Effector memory CD8-positive, alpha-beta T cell (primary cell): ENCODE results near the gene SNRNP70.
"Not testable (repeated sequence)": the region's sequence is repeated elsewhere in the genome, so short reads cannot be mapped to it uniquely, and the experiment has no call there.

Source experiments
- ATAC-seq: fragments of 150-1000 bp; cut with Tn5 transposase; replicated peaks from 2 replicates; pipeline ENCODE4 v1.10.0; 2021; ENCODE audit warnings: mild to moderate bottlenecking, moderate library complexity
- DNase-seq, 3 experiments: peaks; one replicate each; pipeline ENCODE4 v3.0.0; 2021
- H3K27ac Mint-ChIP-seq, 2 donors: one replicate each; pipeline ENCODE4 v1.8.0; 2022; ENCODE audit warnings: mild to moderate bottlenecking in 2 of 2, mixed read lengths in 2 of 2, moderate library complexity in 2 of 2
- H3K27me3 Mint-ChIP-seq, 2 donors: one replicate each; pipeline ENCODE4 v1.8.0; 2022; ENCODE audit warnings: mixed read lengths in 2 of 2
- H3K36me3 Mint-ChIP-seq: one replicate; pipeline ENCODE4 v1.8.0; 2022; ENCODE audit warnings: mild to moderate bottlenecking, moderate library complexity, mixed read lengths; ENCODE audit not compliant: insufficient read depth
- H3K4me1 Mint-ChIP-seq, 2 donors: one replicate each; pipeline ENCODE4 v1.8.0; 2022; ENCODE audit warnings: low read depth in 2 of 2, mixed read lengths in 2 of 2
- H3K4me3 Mint-ChIP-seq, 2 donors: one replicate each; pipeline ENCODE4 v1.8.0; 2022; ENCODE audit warnings: mild to moderate bottlenecking in 2 of 2, mixed read lengths in 2 of 2, moderate library complexity in 2 of 2
- H3K9me3 Mint-ChIP-seq, 2 donors: one replicate each; pipeline ENCODE4 v1.8.0; 2022; ENCODE audit warnings: mixed read lengths in 2 of 2

SNRNP70 gene

DNA sequence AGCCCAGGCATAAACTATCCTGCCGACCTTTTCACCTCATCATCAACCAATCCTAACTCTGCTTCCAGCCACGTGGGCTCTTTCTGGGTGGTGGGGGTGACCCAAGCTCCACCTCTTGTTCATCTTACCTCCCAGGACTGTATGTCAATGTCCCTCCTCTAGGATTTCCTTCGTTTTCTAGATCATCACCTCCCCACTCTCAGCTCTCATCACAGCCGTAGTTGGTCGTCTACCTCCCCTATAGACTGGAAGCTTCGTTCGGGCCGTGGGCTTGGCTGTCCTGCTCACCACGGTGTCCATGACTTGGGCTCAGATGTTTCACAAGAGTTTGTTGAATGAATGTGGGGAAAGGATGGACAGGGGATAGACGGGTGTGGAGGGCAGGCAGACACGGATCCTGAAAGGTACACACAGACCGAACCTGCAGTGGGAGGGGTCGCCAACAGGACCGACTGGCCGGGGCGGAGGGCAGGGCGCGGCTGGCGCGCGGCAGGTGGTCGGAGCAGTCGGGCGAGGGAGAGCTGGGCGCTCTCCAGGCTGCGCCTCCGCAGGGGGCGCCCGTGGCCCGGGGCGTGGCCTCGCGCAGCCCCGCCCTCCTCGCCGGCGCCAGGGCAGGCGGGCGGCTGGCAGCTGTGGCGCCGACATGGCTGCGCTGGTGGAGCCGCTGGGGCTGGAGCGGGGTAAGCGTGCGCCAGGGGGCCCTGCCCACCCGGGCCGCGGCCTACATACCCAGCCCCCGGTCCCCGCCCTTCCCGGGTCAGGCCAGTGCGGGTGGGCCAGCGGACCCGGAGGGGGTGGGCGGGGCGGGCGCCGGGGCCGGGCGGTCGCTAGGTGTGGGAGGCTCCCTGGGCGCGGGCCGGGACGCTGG, 28.7 kb downstream of the SNRNP70 start, which contains the start of gene LIN7B:
TSS of gene LIN7B (plus strand) at position 609 of the 868 bp plus-strand sequence. CDS start at position 644, 35 bp downstream.
- Mint-ChIP-seq H3K27me3 (no peaks in the 10 kb centered on the region), H3K4me1 (peaks cover 31 to 35% of the 10 kb centered on the region in 2 donors), H3K36me3 (peaks cover 6% of the 10 kb centered on the region), H3K27ac (peak within 1 kb of the TSS; percentile 6 to 81), H3K9me3 (no peaks in the 10 kb centered on the region), H3K4me3 (peak within 1 kb of the TSS; percentile 87 to 96)
- peak; percentile 58 for ATAC-seq
- peak; percentile 72 to 84 (median 79) for DNase-seq

DNA sequence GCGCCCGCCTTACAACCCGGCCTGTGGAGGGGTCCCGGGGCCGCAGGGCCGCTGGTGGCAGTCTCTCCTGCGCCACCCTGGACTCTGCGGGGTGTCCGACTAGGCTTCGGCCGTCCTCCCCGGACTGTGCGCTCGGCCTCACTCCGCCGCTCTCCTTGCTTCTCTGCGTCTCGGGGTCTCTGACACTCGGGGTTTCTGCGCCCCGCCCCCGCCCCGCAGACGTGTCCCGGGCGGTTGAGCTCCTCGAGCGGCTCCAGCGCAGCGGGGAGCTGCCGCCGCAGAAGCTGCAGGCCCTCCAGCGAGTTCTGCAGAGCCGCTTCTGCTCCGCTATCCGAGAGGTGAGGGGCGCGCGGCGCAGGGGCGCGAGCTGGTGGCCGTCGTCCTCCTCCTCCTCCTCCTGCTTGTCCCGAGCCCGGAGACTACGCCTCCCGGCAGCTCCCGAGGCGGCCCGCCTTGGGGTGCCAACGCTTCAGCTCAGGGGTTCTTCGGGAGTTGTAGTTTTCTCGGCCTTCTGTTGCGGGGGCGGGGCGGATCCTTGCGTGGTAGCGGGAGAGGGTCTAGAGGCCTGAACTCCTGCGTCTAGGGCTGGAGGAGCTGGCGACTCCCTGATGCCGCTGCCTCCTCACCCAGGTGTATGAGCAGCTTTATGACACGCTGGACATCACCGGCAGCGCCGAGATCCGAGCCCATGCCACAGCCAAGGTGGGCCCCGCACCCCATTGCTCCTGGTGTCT, 29.5 kb downstream of the SNRNP70 start:
- Mint-ChIP-seq H3K27ac (peak overlapping the region in 1 of 2 donors; percentile 6), H3K4me3 (peak overlapping the region; percentile 79 to 96), H3K4me1 (peaks cover 31 to 35% of the 10 kb centered on the region in 2 donors), H3K36me3 (peaks cover 6% of the 10 kb centered on the region), H3K9me3 (no peaks in the 10 kb centered on the region), H3K27me3 (no peaks in the 10 kb centered on the region)
- no peak for ATAC-seq
- peak in 2 of 3 experiments; percentile 16 to 17 for DNase-seq

DNA sequence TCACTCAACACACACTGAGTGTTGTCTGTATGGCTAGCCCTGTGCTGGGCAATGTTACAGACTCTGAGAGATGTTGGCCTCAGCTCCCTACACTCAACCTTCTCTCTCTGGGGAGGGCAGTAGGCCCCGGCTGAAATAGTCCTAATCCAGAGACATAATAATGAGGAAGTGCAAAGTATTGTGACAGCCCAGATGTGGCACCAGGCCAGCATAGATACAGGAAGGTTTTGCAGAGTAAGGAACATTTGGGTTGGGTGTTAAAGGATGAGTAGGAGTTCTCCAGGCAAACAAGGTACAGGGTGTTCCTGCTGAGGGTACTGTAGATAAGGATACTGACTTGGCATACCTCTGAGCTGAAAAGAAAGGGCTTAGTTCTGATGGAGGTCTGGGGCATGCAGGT, 31.3 kb downstream of the SNRNP70 start:
- H3K36me3 Mint-ChIP-seq = peaks cover 6% of the 10 kb centered on the region
- no peak for DNase-seq
- no peak for ATAC-seq
- peak overlapping the region in 1 of 2 donors; percentile 97 for H3K27ac Mint-ChIP-seq
- no peaks in the 10 kb centered on the region for H3K9me3 Mint-ChIP-seq
- peak overlapping the region; percentile 90 to 96 for H3K4me3 Mint-ChIP-seq
- peaks cover 39 to 42% of the 10 kb centered on the region in 2 donors for H3K4me1 Mint-ChIP-seq
- no peaks in the 10 kb centered on the region for H3K27me3 Mint-ChIP-seq

DNA sequence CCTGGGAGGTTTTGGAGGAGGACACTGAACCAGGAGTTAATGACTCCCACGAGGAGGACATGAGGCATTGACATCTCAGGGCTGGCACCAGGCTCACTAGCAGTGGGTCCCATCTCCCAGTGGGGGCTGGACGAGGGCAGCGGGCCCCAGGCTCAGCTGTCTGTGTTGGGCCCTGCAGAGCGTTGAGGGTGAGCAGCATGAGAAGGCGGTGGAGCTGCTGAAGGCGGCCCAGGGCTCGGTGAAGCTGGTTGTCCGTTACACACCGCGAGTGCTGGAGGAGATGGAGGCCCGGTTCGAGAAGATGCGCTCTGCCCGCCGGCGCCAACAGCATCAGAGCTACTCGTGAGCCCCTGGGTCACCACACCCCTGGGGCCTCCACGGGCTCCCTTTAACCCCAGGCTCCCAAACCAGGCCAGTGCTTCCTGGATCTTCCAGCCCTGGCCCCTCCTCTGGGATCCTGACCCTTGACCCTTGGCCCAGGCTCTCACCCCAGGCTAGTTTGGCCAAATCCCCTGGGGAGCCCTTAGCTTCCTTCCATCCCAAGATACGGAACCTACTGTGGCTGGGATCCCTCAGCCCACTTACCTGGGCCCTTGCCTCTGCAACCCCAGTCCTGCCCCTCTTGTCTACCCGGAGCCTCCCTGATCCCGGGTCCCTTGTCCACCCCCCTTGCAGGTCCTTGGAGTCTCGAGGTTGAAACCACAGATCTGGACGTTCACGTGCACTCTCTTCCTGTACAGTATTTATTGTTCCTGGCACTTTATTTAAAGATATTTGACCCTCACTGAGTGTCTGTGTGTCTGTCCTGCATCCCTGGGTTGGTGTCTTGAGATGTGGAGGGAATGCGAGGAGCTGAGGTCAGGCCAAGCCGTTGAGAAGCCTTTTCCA, 32.7 kb downstream of the SNRNP70 start:
- Mint-ChIP-seq H3K27me3 (no peaks in the 10 kb centered on the region), H3K4me1 (peaks cover 39 to 42% of the 10 kb centered on the region in 2 donors)
- ATAC-seq = no peak

DNA sequence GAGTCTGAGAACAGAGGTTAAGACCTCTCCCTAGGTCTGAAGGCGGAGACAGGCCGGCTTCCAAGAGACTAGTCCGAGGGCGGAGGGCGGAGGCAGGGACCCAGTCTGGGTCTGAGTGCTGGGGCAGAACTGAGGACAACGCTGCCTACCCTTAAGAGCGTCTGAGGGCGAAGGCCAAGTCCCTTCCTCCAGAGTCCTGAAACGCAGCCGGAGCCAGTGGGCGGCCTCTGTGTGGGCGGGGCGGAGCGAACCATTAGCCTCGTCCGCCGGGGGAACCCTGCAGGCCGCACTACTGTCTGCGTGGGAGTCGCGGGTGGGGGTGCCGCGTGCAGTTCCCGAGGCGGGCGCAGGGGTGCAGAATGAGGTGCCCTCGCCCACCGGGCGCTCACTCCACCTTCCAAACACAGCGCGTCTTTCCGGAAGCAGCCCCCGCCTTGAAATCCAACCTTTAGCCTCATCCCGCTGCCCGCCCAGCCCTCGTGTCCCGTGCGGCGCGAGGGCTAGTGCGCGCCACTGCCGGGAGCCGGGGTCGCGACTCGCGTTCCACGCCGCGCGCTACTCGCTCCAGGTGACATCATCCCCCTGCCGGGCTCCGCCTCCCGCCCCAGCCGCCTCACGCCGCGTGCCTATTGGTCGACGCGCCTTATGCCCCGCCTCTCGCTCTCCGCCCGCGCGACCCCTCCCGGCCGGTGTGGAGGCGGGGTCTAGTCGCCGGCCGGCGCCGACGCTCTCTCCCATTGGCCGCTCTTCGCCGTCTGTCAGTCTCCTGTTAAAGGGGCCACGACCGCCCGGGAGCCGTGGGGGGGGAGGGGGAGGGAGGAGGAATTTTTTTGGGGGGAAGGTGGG, 33.5 kb downstream of the SNRNP70 start, which contains the start of gene C19orf73:
TSS of gene C19orf73 (minus strand) at position 579 of the 846 bp plus-strand sequence. CDS start at position 458, 121 bp downstream.
- peak; percentile 76 for ATAC-seq

More for the DNA sequence above, 32.7 kb downstream of the SNRNP70 start:
- Mint-ChIP-seq H3K27ac (peak overlapping the region; percentile 93 to 97), H3K4me3 (peak overlapping the region; percentile 90 to 96), H3K36me3 (peaks cover 6% of the 10 kb centered on the region), H3K9me3 (no peaks in the 10 kb centered on the region)
- no peak for DNase-seq

DNA sequence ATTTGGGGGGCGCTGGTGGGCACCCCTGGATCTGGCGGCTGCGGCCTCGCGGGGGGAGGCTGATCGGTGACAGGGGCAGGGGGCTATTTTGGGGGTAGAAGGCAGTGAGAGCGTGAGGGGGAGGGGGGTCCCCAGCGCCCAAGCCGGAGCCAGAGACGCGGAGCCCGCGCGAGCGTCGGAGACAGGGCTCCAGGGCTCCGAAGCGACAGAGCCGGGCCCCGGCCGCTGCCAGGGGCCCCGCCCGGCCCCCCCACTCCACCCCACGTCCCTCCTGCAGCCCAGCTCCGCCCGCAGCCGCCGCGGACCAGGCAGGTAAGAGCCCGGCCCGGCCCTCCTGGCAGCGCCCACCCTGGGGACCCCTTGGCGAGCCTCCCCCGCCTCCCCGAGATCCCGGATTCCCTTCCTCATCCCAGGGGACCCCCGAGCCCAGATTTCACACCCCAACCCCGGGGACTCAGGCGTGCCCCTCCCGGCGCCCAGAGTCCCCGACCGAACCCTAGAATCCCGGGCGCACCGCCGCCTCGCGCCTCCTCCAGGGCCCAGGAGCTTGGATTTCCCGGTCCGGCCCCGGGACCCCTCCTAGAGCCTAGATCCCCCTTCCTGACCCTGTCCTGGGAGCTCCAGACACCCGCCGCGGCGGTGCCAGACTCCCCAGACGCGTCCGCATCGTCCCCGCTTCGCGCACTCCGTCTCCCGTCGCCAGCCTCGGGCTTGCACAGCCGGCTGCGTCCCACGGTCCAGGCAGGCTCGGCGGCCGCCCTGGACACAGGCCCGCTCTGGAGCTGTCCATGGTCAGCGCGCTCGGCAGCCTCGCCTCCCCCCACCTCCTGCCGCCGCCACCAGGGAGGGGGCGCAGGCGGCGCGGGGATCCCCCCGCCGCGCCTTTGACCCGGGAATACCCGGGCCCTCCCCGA, 34.4 kb downstream of the SNRNP70 start, which contains the start of gene PPFIA3:
TSS of gene PPFIA3 (plus strand) at position 134 of the 914 bp plus-strand sequence. CDS start 8,330 bp downstream, outside the sequence.
- no peaks in the 10 kb centered on the region for H3K9me3 Mint-ChIP-seq
- H3K36me3 Mint-ChIP-seq = peaks cover 6% of the 10 kb centered on the region
- peak within 1 kb of the TSS; percentile 90 to 96 for H3K4me3 Mint-ChIP-seq
- DNase-seq = peak in 2 of 3 experiments; percentile 18 to 21
- peaks cover 32 to 33% of the 10 kb centered on the region in 2 donors for H3K4me1 Mint-ChIP-seq
- peak within 1 kb of the TSS; percentile 93 to 97 for H3K27ac Mint-ChIP-seq
- no peak for ATAC-seq
- H3K27me3 Mint-ChIP-seq = no peaks in the 10 kb centered on the region

More for the DNA sequence above, 33.5 kb downstream of the SNRNP70 start, which contains the start of gene C19orf73:
- peak within 1 kb of the TSS; percentile 90 to 96 for H3K4me3 Mint-ChIP-seq
- no peaks in the 10 kb centered on the region for H3K27me3 Mint-ChIP-seq
- peak within 1 kb of the TSS; percentile 93 to 97 for H3K27ac Mint-ChIP-seq
- peaks cover 35 to 36% of the 10 kb centered on the region in 2 donors for H3K4me1 Mint-ChIP-seq
- H3K36me3 Mint-ChIP-seq = peaks cover 6% of the 10 kb centered on the region
- DNase-seq = peak; percentile 95 to 96 (median 96)
- no peaks in the 10 kb centered on the region for H3K9me3 Mint-ChIP-seq

DNA sequence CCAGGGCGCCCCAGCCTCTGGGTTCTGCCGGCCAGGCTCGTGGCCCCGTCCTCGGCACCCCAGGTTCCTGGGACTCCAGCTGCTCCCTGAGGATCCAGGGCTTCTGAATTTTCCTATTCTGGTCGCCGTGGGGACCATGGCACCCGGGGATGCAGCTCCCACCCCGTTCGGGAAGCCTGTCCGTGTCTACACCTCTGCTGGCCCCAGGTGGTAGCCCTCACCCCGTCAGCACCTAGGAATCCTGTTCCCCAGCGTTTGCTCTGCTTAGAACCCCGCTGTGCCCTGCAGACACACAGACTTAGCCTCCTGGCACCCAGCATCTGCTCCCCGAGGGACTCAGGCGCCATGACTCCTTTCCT, 35.1 kb downstream of the SNRNP70 start:
- no peak overlapping the region for H3K27ac Mint-ChIP-seq
- peaks cover 27 to 28% of the 10 kb centered on the region in 2 donors for H3K4me1 Mint-ChIP-seq
- H3K9me3 Mint-ChIP-seq = no peaks in the 10 kb centered on the region
- peak overlapping the region; percentile 90 to 96 for H3K4me3 Mint-ChIP-seq
- H3K36me3 Mint-ChIP-seq = peaks cover 6% of the 10 kb centered on the region
- DNase-seq = no peak
- ATAC-seq = no peak
- no peaks in the 10 kb centered on the region for H3K27me3 Mint-ChIP-seq

DNA sequence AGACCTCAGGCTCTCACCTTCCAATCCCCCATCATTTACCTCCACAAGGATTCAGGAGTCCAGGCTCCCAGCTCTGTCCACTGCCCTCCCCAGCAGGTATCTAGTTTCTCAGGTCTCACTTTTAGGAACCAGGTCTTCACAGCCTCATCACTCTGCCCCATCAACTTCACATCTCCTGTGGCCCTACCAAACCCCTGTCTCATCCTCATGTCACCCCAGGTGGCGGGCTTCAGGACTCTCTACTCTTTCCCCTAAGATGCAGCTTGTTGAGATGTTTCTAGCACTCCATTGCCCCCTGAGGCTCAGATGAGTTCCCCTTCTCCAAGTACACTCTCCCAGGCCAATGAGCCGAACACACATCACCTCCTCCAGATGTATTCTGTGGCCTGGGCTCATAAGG, 35.6 kb downstream of the SNRNP70 start:
- Mint-ChIP-seq H3K36me3 (peaks cover 6% of the 10 kb centered on the region), H3K4me1 (peaks cover 23 to 28% of the 10 kb centered on the region in 2 donors), H3K27me3 (no peaks in the 10 kb centered on the region), H3K4me3 (peak overlapping the region; percentile 90 to 96), H3K27ac (no peak overlapping the region), H3K9me3 (no peaks in the 10 kb centered on the region)
- ATAC-seq = no peak
- no peak for DNase-seq

DNA sequence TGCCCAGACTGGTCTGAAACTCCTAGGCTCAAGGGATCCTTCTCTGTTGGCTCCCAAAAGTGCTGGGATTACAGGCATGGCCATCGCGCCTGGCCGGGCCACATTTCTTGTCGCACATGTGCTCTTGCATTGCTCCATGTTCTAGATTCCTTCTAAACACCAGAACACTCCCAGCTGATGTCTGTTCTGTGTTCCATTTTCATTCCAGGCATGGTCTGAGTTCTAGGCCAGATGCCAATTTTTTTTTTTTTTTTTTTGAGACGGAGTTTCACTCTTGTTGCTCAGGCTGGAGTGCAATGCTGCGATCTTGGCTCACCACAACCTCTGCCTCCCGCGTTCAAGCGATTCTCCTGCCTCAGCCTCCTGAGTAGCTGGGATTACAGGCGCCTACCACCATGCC, 36.6 kb downstream of the SNRNP70 start:
- H3K27ac Mint-ChIP-seq, H3K9me3 Mint-ChIP-seq, H3K27me3 Mint-ChIP-seq, ATAC-seq, DNase-seq, H3K36me3 Mint-ChIP-seq, H3K4me3 Mint-ChIP-seq: not testable (repeated sequence)
- peaks cover 22 to 23% of the 10 kb centered on the region in 2 donors for H3K4me1 Mint-ChIP-seq

DNA sequence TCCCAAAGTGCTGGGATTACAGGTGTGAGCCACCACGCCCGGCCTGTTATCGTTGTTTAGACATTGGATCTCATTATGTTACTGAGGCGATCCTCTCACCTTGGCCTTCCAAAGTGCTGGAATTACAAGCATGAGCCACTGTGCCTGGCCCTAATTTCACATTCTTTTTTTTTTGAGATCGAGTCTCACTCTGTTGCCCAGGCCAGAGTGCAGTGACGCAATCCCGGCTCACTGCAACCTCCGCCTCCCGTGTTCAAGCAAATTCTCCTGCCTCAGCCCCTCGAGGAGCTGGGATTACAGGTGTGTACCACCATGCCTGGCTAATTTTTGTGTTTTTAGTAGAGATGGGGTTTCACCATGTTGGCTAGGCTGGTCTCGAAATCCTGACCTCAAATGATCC, 38.0 kb downstream of the SNRNP70 start:
- H3K27ac Mint-ChIP-seq, H3K9me3 Mint-ChIP-seq, H3K36me3 Mint-ChIP-seq, H3K4me3 Mint-ChIP-seq, ATAC-seq, DNase-seq, H3K27me3 Mint-ChIP-seq: not testable (repeated sequence)
- peaks cover 13 to 15% of the 10 kb centered on the region in 2 donors for H3K4me1 Mint-ChIP-seq

DNA sequence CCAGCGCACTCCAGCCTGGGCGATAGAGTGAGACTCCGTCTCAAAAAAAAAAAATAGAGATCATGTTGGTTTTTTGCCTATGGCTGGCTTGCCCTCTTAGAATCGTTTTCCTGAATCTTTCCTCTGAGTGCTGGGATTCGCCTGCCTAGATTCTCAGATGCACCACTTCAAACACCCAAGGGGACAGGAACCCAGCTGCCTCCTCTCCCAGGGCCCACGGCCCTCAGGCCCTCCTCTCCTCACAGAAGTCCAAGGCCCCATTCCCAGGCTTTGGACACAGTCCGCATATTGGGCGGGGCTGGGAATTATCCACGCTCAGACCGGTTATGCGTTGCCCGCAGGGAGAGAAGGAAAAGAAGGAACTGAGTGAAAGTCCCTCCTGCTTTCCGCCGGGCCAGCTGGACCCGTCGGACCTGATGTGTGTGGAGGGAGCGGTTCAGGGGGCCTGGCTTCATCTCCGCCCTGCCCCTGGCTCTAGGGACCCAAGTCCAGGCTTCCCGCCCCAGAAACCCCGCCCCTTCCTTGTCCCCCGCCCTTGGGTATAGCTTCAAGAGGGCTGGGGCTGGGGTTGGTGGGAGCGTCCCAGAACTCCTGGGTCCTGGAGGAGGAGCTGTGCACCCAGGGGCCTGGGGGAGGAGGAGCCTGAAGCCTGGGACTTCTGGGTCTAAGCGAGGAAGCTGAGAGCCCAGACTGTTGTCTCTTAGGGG, 39.9 kb downstream of the SNRNP70 start:
- Mint-ChIP-seq H3K4me1 (peaks cover 18 to 22% of the 10 kb centered on the region in 2 donors), H3K36me3 (peaks cover 6% of the 10 kb centered on the region), H3K27me3 (no peaks in the 10 kb centered on the region), H3K27ac (no peak overlapping the region), H3K4me3 (no peak overlapping the region), H3K9me3 (no peaks in the 10 kb centered on the region)
- no peak for ATAC-seq
- no peak for DNase-seq
